IMR-90 (cell line): ENCODE measurements around the gene DSG1. TPM values are rescaled to one million over a fixed set of nuclear protein-coding genes. Genes with fewer than 3 reads are reported as not detected.

Source experiments
- ATAC-seq: fragments of 200-7000 bp; cut with Tn5 transposase; 2 replicates; pipeline ENCODE4 v1.9.1; 2020; ENCODE audit warnings: low read depth, mild to moderate bottlenecking, moderate library complexity
- BruUV-seq: library from RNA; stranded (reverse); fragments of 400-500 nt; replicated peaks from 2 replicates; lab custom pipeline; 2021; lab: Mats Ljungman, UMichigan
- CTCF ChIA-PET: fragments of 300-600 bp; formaldehyde crosslinking; extraction: SDS; loops from one replicate; lab custom pipeline; 2021; ENCODE audit warnings: antibody characterized with exemption; lab: Yijun Ruan, JAX
- POLR2A ChIA-PET: fragments of 300-600 bp; sonication (Branson Sonifier 250); formaldehyde crosslinking; loops from one replicate; lab custom pipeline; 2022; ENCODE audit warnings: antibody characterized with exemption; ENCODE audit not compliant: unreplicated experiment; lab: Charles Lee
- DNase-seq: peaks from one replicate; pipeline ENCODE4 v3.0.0; 2013
- H2AFZ ChIP-seq: replicated peaks from 2 replicates; pipeline ENCODE3; 2013; ENCODE audit warnings: low read length, mild to moderate bottlenecking; ENCODE audit not compliant: poor library complexity
- H2AK5ac ChIP-seq: 2 replicates; pipeline ENCODE4 v1.6.1; 2013; ENCODE audit warnings: low read depth, low read length, inconsistent platforms
- H2AK9ac ChIP-seq: replicated peaks from 2 replicates; pipeline ENCODE3; 2013; ENCODE audit warnings: mild to moderate bottlenecking, low read depth, low read length, moderate library complexity; ENCODE audit not compliant: poor library complexity
- H2BK120ac ChIP-seq: 2 replicates; pipeline ENCODE4 v1.6.1; 2013; ENCODE audit warnings: low read depth, low read length, inconsistent platforms
- H2BK15ac ChIP-seq: 3 replicates; pipeline ENCODE4 v1.6.1; 2013; ENCODE audit warnings: low read depth, low read length, inconsistent platforms
- H2BK20ac ChIP-seq: 2 replicates; pipeline ENCODE4 v1.6.1; 2013; ENCODE audit warnings: low read depth, mild to moderate bottlenecking, inconsistent platforms, low read length, moderate library complexity
- H2BK5ac ChIP-seq: 2 replicates; pipeline ENCODE4 v1.6.1; 2013; ENCODE audit warnings: mild to moderate bottlenecking, low read depth, low read length, inconsistent platforms; ENCODE audit not compliant: poor library complexity, severe bottlenecking
- H3K14ac ChIP-seq: replicated peaks from 2 replicates; pipeline ENCODE4 v1.6.1; 2013; ENCODE audit warnings: low read depth, low read length, inconsistent platforms
- H3K18ac ChIP-seq: 2 replicates; pipeline ENCODE4 v1.6.1; 2013; ENCODE audit warnings: low read depth, low read length, control low read depth
- H3K23ac ChIP-seq: 2 replicates; pipeline ENCODE4 v1.6.1; 2013; ENCODE audit warnings: low read depth, low read length, inconsistent platforms
- H3K27ac ChIP-seq: 2 replicates; pipeline ENCODE4 v1.5.1; 2013; ENCODE audit warnings: mild to moderate bottlenecking, control low read depth, low read length; ENCODE audit not compliant: insufficient read depth
- H3K27me3 ChIP-seq: 2 replicates; pipeline ENCODE4 v1.6.1; 2013; ENCODE audit warnings: low read length; ENCODE audit not compliant: control insufficient read depth, insufficient read depth
- H3K36me3 ChIP-seq: 2 replicates; pipeline ENCODE4 v1.6.1; 2013; ENCODE audit warnings: low read length, mixed read lengths; ENCODE audit not compliant: control insufficient read depth, insufficient read depth
- H3K4ac ChIP-seq: 2 replicates; pipeline ENCODE4 v1.6.1; 2013; ENCODE audit warnings: low read depth, low read length, inconsistent platforms
- H3K4me1 ChIP-seq: 2 replicates; pipeline ENCODE4 v1.6.1; 2013; ENCODE audit warnings: low read length, mixed read lengths; ENCODE audit not compliant: control insufficient read depth, insufficient read depth
- H3K4me2 ChIP-seq: 2 replicates; pipeline ENCODE4 v1.6.1; 2013; ENCODE audit warnings: low read depth, mild to moderate bottlenecking, control low read depth, low read length, moderate library complexity
- H3K4me3 ChIP-seq: 2 replicates; pipeline ENCODE4 v1.5.1; 2013; ENCODE audit warnings: low read depth, mild to moderate bottlenecking, control low read depth, low read length, moderate library complexity; ENCODE audit not compliant: insufficient read depth
- H3K56ac ChIP-seq: 2 replicates; pipeline ENCODE4 v1.6.1; 2013; ENCODE audit warnings: low read length, inconsistent platforms; ENCODE audit not compliant: insufficient read depth; ENCODE audit errors: extremely low read depth
- H3K79me1 ChIP-seq, 2 experiments: 2 replicates each; pipeline ENCODE4 v1.6.1; 2013; ENCODE audit warnings: low read length in 2 of 2, inconsistent platforms in 1 of 2, low read depth in 1 of 2
- H3K9ac ChIP-seq: 2 replicates; pipeline ENCODE4 v1.6.1; 2013; ENCODE audit warnings: low read depth, low read length, control low read depth
- H3K9me1 ChIP-seq: 2 replicates; pipeline ENCODE4 v1.6.1; 2013; ENCODE audit warnings: low read length, inconsistent platforms; ENCODE audit not compliant: insufficient read depth
- H3K9me3 ChIP-seq: 2 replicates; pipeline ENCODE4 v1.6.1; 2013; ENCODE audit warnings: low read length; ENCODE audit not compliant: control insufficient read depth, insufficient read depth
- H4K20me1 ChIP-seq: 2 replicates; pipeline ENCODE4 v1.6.1; 2013; ENCODE audit warnings: low read length, inconsistent platforms; ENCODE audit not compliant: insufficient read depth
- H4K5ac ChIP-seq: 2 replicates; pipeline ENCODE4 v1.6.1; 2013; ENCODE audit warnings: mild to moderate bottlenecking, low read depth, low read length, control low read depth
- H4K8ac ChIP-seq, 2 experiments: 2 replicates each; pipeline ENCODE4 v1.6.1; 2013; ENCODE audit warnings: low read depth in 2 of 2, low read length in 2 of 2, control low read depth in 1 of 2, inconsistent platforms in 1 of 2
- H4K91ac ChIP-seq: 2 replicates; pipeline ENCODE4 v1.6.1; 2013; ENCODE audit warnings: low read depth, low read length, inconsistent platforms; ENCODE audit not compliant: insufficient read depth
- FOS ChIP-seq: fragments of 150-350 bp; IDR thresholded peaks from 2 replicates; pipeline ENCODE4 v1.6.1; 2016; ENCODE audit warnings: low read depth, low read length
- WGBS, 2 experiments: methylation state at CpG; one replicate each; pipeline versions ENCODE4 v1.1.5 to v1.1.7; 2013; ENCODE audit warnings: missing lambda C conversion rate in 2 of 2; ENCODE audit not compliant: insufficient read length in 1 of 2; ENCODE audit errors: extremely low coverage in 2 of 2; 5-methylcytosine and 5-hydroxymethylcytosine counted together
- dilution Hi-C: fragments of 300-500 bp; cut with HindIII; formaldehyde crosslinking; loops from one replicate; pipeline ENCODE4 v1.14.3; 2018; ENCODE audit warnings: low sequenced_read_pairs; ENCODE audit not compliant: unreplicated experiment
- in situ Hi-C: fragments of 300-500 bp; cut with MboI; formaldehyde crosslinking; loops from 3 replicates; pipeline ENCODE4 v1.14.3; 2019; ENCODE audit warnings: low sequenced_read_pairs, inconsistent platforms, mixed read lengths
- intact Hi-C: fragments of 100-400 bp; cut with micrococcal nuclease; formaldehyde crosslinking; loops from 2 replicates; pipeline ENCODE4 v1.10.0; 2022
- polyA plus RNA-seq, 3 experiments: library from polyadenylated mRNA; depleted of rRNA; stranded (reverse); fragments of >200 nt; gene quantifications; 2 replicates each; pipeline ENCODE4 v1.2.3, GENCODE V29; 2012; ENCODE audit warnings: low replicate concordance in 1 of 3
- total RNA-seq: library from RNA; depleted of rRNA; stranded (reverse); fragments of >200 nt; gene quantifications from 2 replicates; pipeline ENCODE4 v1.2.3, GENCODE V29; 2012

Gene DSG1
- total and polyA plus RNA-seq, 2 of the 4 experiments (the other 2 are of a cell fraction): not detected

GRCh38 chr18:31356025-31356424 is 38.1 kb downstream of the DSG1 start:
- DNase-seq (no peak), ATAC-seq (no peak)
- Histone ChIP-seq H2BK120ac (no peak overlapping the region), H3K23ac (no peak overlapping the region), H3K9me3 (peaks cover 6% of the 10 kb centered on the region), H2AK9ac (no peak overlapping the region), H2AK5ac (no peak overlapping the region), H3K27ac (no peak overlapping the region), H3K79me1 (no peaks in the 10 kb centered on the region), H3K4me2 (no peak overlapping the region), H3K9ac (no peak overlapping the region), H3K4me3 (no peak overlapping the region), H3K18ac (no peak overlapping the region), H4K91ac (no peak overlapping the region), H2AFZ (no peak overlapping the region), H4K5ac (no peak overlapping the region), H3K36me3 (no peaks in the 10 kb centered on the region), H3K4me1 (no peaks in the 10 kb centered on the region), H3K14ac (no peak overlapping the region), H4K20me1 (no peaks in the 10 kb centered on the region), H2BK15ac (no peak overlapping the region), H3K27me3 (no peaks in the 10 kb centered on the region), H3K9me1 (no peaks in the 10 kb centered on the region), H2BK5ac (no peak overlapping the region), H4K8ac (no peak overlapping the region), H3K56ac (no peak overlapping the region), H3K4ac (no peak overlapping the region), H2BK20ac (no peak overlapping the region)
- intact Hi-C loops (no loop called here), in situ Hi-C loops (no loop called here), dilution Hi-C loops (no loop called here)
- no TSS peak for BruUV-seq
- ChIA-PET POLR2A (no interaction called here), CTCF (interaction anchor here (0.6 kb wide), 1 partner anchor 9 kb away, joined by 3 read pairs; no protein-coding TSS in a partner anchor)
- no peak for TF ChIP-seq FOS
- WGBS, 2 experiments: no CpG with 5 or more reads among the region's 5 CpGs
